Progenitor cell of endocrine pancreas (in vitro differentiated cells): Measurements from ENCODE around the gene KCTD18. TPM values are rescaled to one million over a fixed set of nuclear protein-coding genes. Genes with fewer than 3 reads are reported as not detected.

Experiments used
- DNase-seq: peaks from one replicate; pipeline ENCODE4 v3.0.0; 2021; ENCODE audit warnings: low spot score; ENCODE audit not compliant: unreplicated experiment
- H3K27ac Mint-ChIP-seq: 2 replicates; pipeline ENCODE4 v1.8.0; 2021; ENCODE audit warnings: mild to moderate bottlenecking, moderate library complexity, mixed read lengths
- H3K27me3 Mint-ChIP-seq: 2 replicates; pipeline ENCODE4 v1.8.0; 2021; ENCODE audit warnings: mixed read lengths
- H3K36me3 Mint-ChIP-seq: 2 replicates; pipeline ENCODE4 v1.8.0; 2022; ENCODE audit warnings: mixed read lengths; ENCODE audit not compliant: insufficient read depth
- H3K4me1 Mint-ChIP-seq: 2 replicates; pipeline ENCODE4 v1.8.0; 2021; ENCODE audit warnings: low read depth, mixed read lengths
- H3K4me3 Mint-ChIP-seq: 2 replicates; pipeline ENCODE4 v1.8.0; 2021; ENCODE audit warnings: low read depth, mild to moderate bottlenecking, moderate library complexity, mixed read lengths
- H3K9me3 Mint-ChIP-seq: 2 replicates; pipeline ENCODE4 v1.8.0; 2021; ENCODE audit warnings: low read depth, mixed read lengths
- CTCF ChIP-seq: fragments of 200-600 bp; sonication (generic); IDR thresholded peaks from one replicate; pipeline ENCODE4 v1.5.0; 2021; ENCODE audit warnings: antibody characterized with exemption, mild to moderate bottlenecking; ENCODE audit not compliant: unreplicated experiment
- total RNA-seq: library from RNA; stranded (reverse); gene quantifications from 2 replicates; pipeline ENCODE4 v1.2.1, GENCODE V29; 2021

Gene KCTD18
- total RNA-seq, 1 donor from 2014 or later, result 7.3 TPM

GRCh38 chr2:200459101-200459500 is 50.8 kb downstream of the KCTD18 start:
- no peaks in the 10 kb centered on the region for H3K9me3 Mint-ChIP-seq

GRCh38 chr2:200456567-200456966 is 53.3 kb downstream of the KCTD18 start:
- no peaks in the 10 kb centered on the region for H3K4me1 Mint-ChIP-seq
- peak overlapping the region; percentile 27 for H3K27ac Mint-ChIP-seq
- H3K4me3 Mint-ChIP-seq, result no peak overlapping the region
- no peaks in the 10 kb centered on the region for H3K27me3 Mint-ChIP-seq
- no peak for TF ChIP-seq CTCF
- H3K9me3 Mint-ChIP-seq, result no peaks in the 10 kb centered on the region
- no peak for DNase-seq
- peaks cover 14% of the 10 kb centered on the region for H3K36me3 Mint-ChIP-seq

More at GRCh38 chr2:200459101-200459500, 50.8 kb downstream of the KCTD18 start:
- Mint-ChIP-seq H3K27ac (no peak overlapping the region), H3K4me1 (no peaks in the 10 kb centered on the region), H3K27me3 (no peaks in the 10 kb centered on the region), H3K4me3 (no peak overlapping the region), H3K36me3 (peaks cover 23% of the 10 kb centered on the region)
- DNase-seq, result no peak
- no peak for TF ChIP-seq CTCF

- H3K27me3 Mint-ChIP-seq, result no peaks in the 10 kb centered on the region
- no peak for DNase-seq
- H3K9me3 Mint-ChIP-seq, result no peaks in the 10 kb centered on the region
- H3K4me3 Mint-ChIP-seq, result no peak overlapping the region
- peak overlapping the region; percentile 70 for H3K27ac Mint-ChIP-seq
- no peak for TF ChIP-seq CTCF
- H3K4me1 Mint-ChIP-seq, result no peaks in the 10 kb centered on the region
- H3K36me3 Mint-ChIP-seq, result peaks cover 9% of the 10 kb centered on the region
Measured at GRCh38 chr2:200455958-200456421, 53.9 kb downstream of the KCTD18 start.

GRCh38 chr2:200454927-200455801 is 54.7 kb downstream of the KCTD18 start:
- H3K27ac Mint-ChIP-seq, result peak overlapping the region; percentile 70

More at GRCh38 chr2:200454927-200455801, 54.7 kb downstream of the KCTD18 start:
- Mint-ChIP-seq H3K27me3 (no peaks in the 10 kb centered on the region), H3K4me1 (no peaks in the 10 kb centered on the region), H3K9me3 (no peaks in the 10 kb centered on the region), H3K36me3 (peaks cover 13% of the 10 kb centered on the region), H3K4me3 (no peak overlapping the region)
- TF ChIP-seq CTCF, result no peak
- no peak for DNase-seq
